ENCODE data around the gene NR2F1-AS1.
"Not testable (repeated sequence)": the region's sequence is repeated elsewhere in the genome, so short reads cannot be mapped to it uniquely, and the experiment has no call there.

NR2F1-AS1 gene

GRCh38 chr5:93476251-93476742 lies 104.7 kb downstream of the NR2F1-AS1 start:
- Histone ChIP-seq H3K4me3 (ENCODE audit: low read length) (no peak overlapping the region), H3K4me1 (ENCODE audit: insufficient read depth, low read length) (no peaks in the 10 kb centered on the region), H3K27me3 (ENCODE audit: insufficient read depth, low read length) (no peaks in the 10 kb centered on the region), H3K9ac (ENCODE audit: low read depth, low read length) (no peak overlapping the region), H3K27ac (ENCODE audit: low read depth, low read length) (no peak overlapping the region), H3K9me3 (ENCODE audit: insufficient read depth, low read depth, low read length) (peaks cover 19% of the 10 kb centered on the region; the same call in 1 of the 2 replicates), H3K36me3 (ENCODE audit: insufficient read depth, low read length) (no peaks in the 10 kb centered on the region)
- WGBS = 85% methylated on average over 2 of the region's 2 CpGs

DNA sequence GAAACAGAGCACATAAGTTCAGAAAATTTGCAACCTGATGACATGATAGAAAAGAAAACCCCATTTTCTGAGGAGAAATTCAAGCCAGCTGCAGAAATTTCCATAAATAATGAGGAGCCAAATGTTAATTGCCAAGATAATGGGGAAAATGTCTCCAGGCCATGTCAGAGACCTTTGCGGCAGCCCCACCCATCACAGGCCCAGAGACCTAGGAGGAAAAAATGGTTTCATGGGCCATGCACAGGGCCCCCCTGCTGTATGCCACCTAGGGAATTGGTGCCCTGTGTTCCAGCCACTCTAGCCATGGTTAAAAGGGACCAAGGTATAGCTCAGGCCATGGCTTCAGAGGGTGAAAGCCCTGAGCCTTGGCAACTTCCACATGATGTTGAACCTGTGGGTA lies 118.1 kb downstream of the NR2F1-AS1 start:
- H3K9ac ChIP-seq (ENCODE audit: low read depth, low read length) = no peak overlapping the region
- no peak overlapping the region for H3K27ac ChIP-seq (ENCODE audit: low read depth, low read length)
- H3K4me1 ChIP-seq (ENCODE audit: insufficient read depth, low read length) = no peaks in the 10 kb centered on the region
- 91% methylated on average over 1 of the region's 1 CpG for WGBS
- no peaks in the 10 kb centered on the region for H3K27me3 ChIP-seq (ENCODE audit: insufficient read depth, low read length)
- no peak overlapping the region for H3K4me3 ChIP-seq (ENCODE audit: low read length)
- H3K9me3 ChIP-seq (ENCODE audit: insufficient read depth, low read depth, low read length) = peaks cover 33% of the 10 kb centered on the region
- no peaks in the 10 kb centered on the region for H3K36me3 ChIP-seq (ENCODE audit: insufficient read depth, low read length)

- 100% methylated on average over 1 of the region's 1 CpG for WGBS
- no peak overlapping the region for H3K27ac ChIP-seq (ENCODE audit: low read depth, low read length)
- peaks cover 33% of the 10 kb centered on the region for H3K9me3 ChIP-seq (ENCODE audit: insufficient read depth, low read depth, low read length)
Measured at GRCh38 chr5:93461756-93462155, 119.3 kb downstream of the NR2F1-AS1 start.

DNA sequence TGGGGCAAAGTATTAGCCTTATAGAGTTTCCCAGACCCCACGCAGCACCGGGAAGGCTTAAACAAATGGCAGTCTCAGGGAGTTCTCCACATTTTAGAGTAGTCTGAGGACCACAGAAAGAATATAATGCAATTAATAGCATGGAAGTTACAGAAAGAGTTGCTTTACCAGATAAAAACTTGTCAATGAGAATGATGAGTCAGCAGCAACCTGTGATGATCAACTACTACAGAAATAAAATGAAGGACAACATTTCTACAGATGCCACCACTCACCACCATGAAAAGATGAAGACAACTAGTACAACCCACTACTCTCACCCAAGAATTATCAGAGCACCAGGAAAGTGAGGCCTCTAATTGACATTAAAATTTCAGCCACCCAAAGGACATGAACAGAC lies 120.7 kb downstream of the NR2F1-AS1 start:
- H3K4me3 ChIP-seq (ENCODE audit: low read length) = no peak overlapping the region
- WGBS = 94% methylated on average over 2 of the region's 2 CpGs
- H3K9me3 ChIP-seq (ENCODE audit: insufficient read depth, low read depth, low read length) = peaks cover 33% of the 10 kb centered on the region
- H3K4me1 ChIP-seq (ENCODE audit: insufficient read depth, low read length) = peaks cover 4% of the 10 kb centered on the region; the same call in 1 of the 2 replicates
- no peak overlapping the region for H3K27ac ChIP-seq (ENCODE audit: low read depth, low read length)
- H3K27me3 ChIP-seq (ENCODE audit: insufficient read depth, low read length) = no peaks in the 10 kb centered on the region
- H3K9ac ChIP-seq (ENCODE audit: low read depth, low read length) = no peak overlapping the region
- no peaks in the 10 kb centered on the region for H3K36me3 ChIP-seq (ENCODE audit: insufficient read depth, low read length)

More at GRCh38 chr5:93461756-93462155, 119.3 kb downstream of the NR2F1-AS1 start:
- 0 out of 2 replicates have a peak, but pooled peaks cover under 1% of the 10 kb centered on the region for H3K4me1 ChIP-seq (ENCODE audit: insufficient read depth, low read length)
- H3K36me3 ChIP-seq (ENCODE audit: insufficient read depth, low read length) = no peaks in the 10 kb centered on the region
- no peaks in the 10 kb centered on the region for H3K27me3 ChIP-seq (ENCODE audit: insufficient read depth, low read length)
- no peak overlapping the region for H3K4me3 ChIP-seq (ENCODE audit: low read length)
- no peak overlapping the region for H3K9ac ChIP-seq (ENCODE audit: low read depth, low read length)

- not testable (repeated sequence) for H3K36me3 ChIP-seq (ENCODE audit: insufficient read depth, low read length); H3K27me3 ChIP-seq (ENCODE audit: insufficient read depth, low read length); H3K27ac ChIP-seq (ENCODE audit: low read depth, low read length); H3K9me3 ChIP-seq (ENCODE audit: insufficient read depth, low read depth, low read length); H3K9ac ChIP-seq (ENCODE audit: low read depth, low read length); H3K4me1 ChIP-seq (ENCODE audit: insufficient read depth, low read length); H3K4me3 ChIP-seq (ENCODE audit: low read length)
- 72% methylated on average over 7 of the region's 8 CpGs for WGBS
Measured at GRCh38 chr5:93456796-93457195, 124.2 kb downstream of the NR2F1-AS1 start.

GRCh38 chr5:93454896-93455295 lies 126.1 kb downstream of the NR2F1-AS1 start:
- Histone ChIP-seq H3K9me3 (ENCODE audit: insufficient read depth, low read depth, low read length) (no peaks in the 10 kb centered on the region), H3K27ac (ENCODE audit: low read depth, low read length) (no peak overlapping the region)
- WGBS = no CpG with 5 or more reads among the region's 1 CpG

DNA sequence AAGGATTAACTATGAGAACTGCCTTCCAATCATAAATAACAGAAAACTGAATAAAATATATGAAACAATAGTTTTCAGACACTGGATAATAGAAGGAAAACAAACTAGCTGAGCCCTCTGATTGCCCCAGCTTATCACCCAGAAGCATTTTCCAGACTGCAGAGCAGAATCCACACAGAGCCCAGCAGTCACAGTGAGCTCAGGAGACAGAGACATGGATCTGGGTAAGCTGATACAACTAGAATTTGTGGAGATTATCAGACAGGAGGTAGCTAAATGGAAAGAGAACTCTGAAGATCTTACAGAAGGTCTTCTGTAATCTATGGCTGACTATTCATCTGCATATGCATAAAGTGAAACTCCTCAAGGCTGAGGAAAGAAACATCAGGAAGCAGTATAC lies 128.8 kb downstream of the NR2F1-AS1 start:
- Histone ChIP-seq H3K4me3 (ENCODE audit: low read length) (no peak overlapping the region), H3K9me3 (ENCODE audit: insufficient read depth, low read depth, low read length) (no peaks in the 10 kb centered on the region), H3K36me3 (ENCODE audit: insufficient read depth, low read length) (no peaks in the 10 kb centered on the region), H3K4me1 (ENCODE audit: insufficient read depth, low read length) (peaks cover 4% of the 10 kb centered on the region; the same call in 1 of the 2 replicates), H3K9ac (ENCODE audit: low read depth, low read length) (no peak overlapping the region), H3K27me3 (ENCODE audit: insufficient read depth, low read length) (no peaks in the 10 kb centered on the region), H3K27ac (ENCODE audit: low read depth, low read length) (no peak overlapping the region)

More at GRCh38 chr5:93454896-93455295, 126.1 kb downstream of the NR2F1-AS1 start:
- Histone ChIP-seq H3K9ac (ENCODE audit: low read depth, low read length) (no peak overlapping the region), H3K27me3 (ENCODE audit: insufficient read depth, low read length) (no peaks in the 10 kb centered on the region), H3K4me3 (ENCODE audit: low read length) (no peak overlapping the region), H3K4me1 (ENCODE audit: insufficient read depth, low read length) (peaks cover 4% of the 10 kb centered on the region; the same call in 1 of the 2 replicates), H3K36me3 (ENCODE audit: insufficient read depth, low read length) (no peaks in the 10 kb centered on the region)

DNA sequence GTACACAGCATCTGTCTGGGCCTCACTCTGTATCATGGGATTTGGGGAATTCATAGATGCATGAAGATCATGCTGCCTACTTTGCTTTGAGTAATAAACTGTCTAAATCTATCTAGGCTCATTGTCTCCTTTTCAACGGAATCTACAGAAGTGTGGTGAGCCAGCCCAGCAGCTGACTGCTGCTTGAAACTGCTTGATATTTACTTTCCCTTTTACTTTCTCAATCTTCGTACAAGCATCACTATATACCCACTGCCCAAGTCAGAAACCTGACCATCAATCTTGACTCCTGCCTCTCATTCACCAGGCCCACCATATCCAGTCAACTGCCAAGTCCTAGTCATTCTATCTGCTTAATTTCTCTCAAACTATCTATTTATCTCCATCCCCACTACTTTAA lies 142.9 kb downstream of the NR2F1-AS1 start:
- Histone ChIP-seq H3K4me1 (ENCODE audit: insufficient read depth, low read length) (no peaks in the 10 kb centered on the region), H3K36me3 (ENCODE audit: insufficient read depth, low read length) (no peaks in the 10 kb centered on the region), H3K27ac (ENCODE audit: low read depth, low read length) (no peak overlapping the region), H3K9me3 (ENCODE audit: insufficient read depth, low read depth, low read length) (peaks cover 16% of the 10 kb centered on the region), H3K27me3 (ENCODE audit: insufficient read depth, low read length) (no peaks in the 10 kb centered on the region), H3K4me3 (ENCODE audit: low read length) (no peak overlapping the region), H3K9ac (ENCODE audit: low read depth, low read length) (no peak overlapping the region)
- WGBS = 91% methylated on average over 2 of the region's 2 CpGs

DNA sequence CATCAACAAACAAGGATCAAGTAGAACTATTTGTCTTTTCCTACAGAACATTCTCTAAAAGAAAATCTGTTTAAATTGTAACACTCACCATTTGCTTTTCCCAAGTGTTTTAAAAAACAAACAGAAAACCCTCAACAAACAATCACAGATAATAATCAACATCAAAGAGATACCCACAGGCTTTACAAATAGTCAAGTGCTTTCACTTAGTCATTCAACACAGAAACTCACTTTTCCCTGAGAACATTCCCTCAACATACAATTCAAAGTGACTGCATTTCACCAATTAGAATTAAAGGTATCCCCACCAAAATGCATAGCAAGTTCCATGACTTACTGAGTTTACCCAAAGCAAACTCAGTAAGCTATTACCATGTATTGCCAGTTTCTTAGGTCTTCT lies 144.9 kb downstream of the NR2F1-AS1 start:
- Histone ChIP-seq H3K9me3 (ENCODE audit: insufficient read depth, low read depth, low read length) (peaks cover 2% of the 10 kb centered on the region), H3K36me3 (ENCODE audit: insufficient read depth, low read length) (no peaks in the 10 kb centered on the region), H3K27me3 (ENCODE audit: insufficient read depth, low read length) (no peaks in the 10 kb centered on the region), H3K27ac (ENCODE audit: low read depth, low read length) (no peak overlapping the region), H3K4me3 (ENCODE audit: low read length) (no peak overlapping the region), H3K9ac (ENCODE audit: low read depth, low read length) (no peak overlapping the region), H3K4me1 (ENCODE audit: insufficient read depth, low read length) (no peaks in the 10 kb centered on the region)

DNA sequence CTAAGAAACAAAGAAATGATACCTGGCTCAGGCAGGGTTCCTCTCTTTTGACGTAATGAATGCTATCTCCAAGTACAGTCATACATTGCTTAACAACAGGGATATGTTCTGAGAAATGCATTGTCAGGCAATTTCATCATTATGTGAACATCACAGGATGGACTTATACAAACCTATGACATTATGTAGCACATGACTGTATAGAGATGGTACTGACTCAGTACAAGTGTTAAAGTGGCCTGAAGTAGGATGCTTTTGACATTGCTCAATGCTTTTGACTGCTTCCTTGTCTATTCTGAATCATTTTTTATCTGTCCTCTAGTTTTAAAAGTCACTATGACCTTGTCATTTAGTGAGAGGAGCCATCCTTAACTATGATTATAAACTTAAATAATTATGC lies 147.6 kb downstream of the NR2F1-AS1 start:
- H3K27ac ChIP-seq (ENCODE audit: low read depth, low read length) = no peak overlapping the region
- H3K4me1 ChIP-seq (ENCODE audit: insufficient read depth, low read length) = no peaks in the 10 kb centered on the region
- no peaks in the 10 kb centered on the region for H3K27me3 ChIP-seq (ENCODE audit: insufficient read depth, low read length)
- WGBS = 83% methylated on average over 1 of the region's 1 CpG
- H3K36me3 ChIP-seq (ENCODE audit: insufficient read depth, low read length) = no peaks in the 10 kb centered on the region
- H3K4me3 ChIP-seq (ENCODE audit: low read length) = no peak overlapping the region
- H3K9ac ChIP-seq (ENCODE audit: low read depth, low read length) = no peak overlapping the region
- H3K9me3 ChIP-seq (ENCODE audit: insufficient read depth, low read depth, low read length) = no peaks in the 10 kb centered on the region

DNA sequence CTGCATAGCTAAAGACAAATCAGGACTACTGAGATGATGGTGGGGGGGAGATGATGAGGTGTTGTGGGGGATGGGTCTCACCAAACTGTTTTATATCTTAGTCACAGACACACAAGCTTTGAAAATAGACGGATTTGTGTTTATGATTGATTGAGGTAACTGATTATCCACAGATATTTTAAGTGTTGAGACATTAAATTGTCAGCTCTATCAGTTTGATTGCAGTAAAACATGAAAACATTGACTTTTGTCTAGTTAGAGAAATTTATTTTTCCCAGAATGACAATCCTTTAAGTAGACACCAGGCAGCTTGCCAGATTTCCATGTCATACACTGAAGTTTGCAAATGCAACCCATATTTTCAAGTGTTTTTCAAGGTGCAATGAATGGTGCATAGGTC lies 149.8 kb downstream of the NR2F1-AS1 start:
- Histone ChIP-seq H3K9ac (ENCODE audit: low read depth, low read length) (no peak overlapping the region), H3K9me3 (ENCODE audit: insufficient read depth, low read depth, low read length) (no peaks in the 10 kb centered on the region), H3K4me3 (ENCODE audit: low read length) (no peak overlapping the region), H3K27me3 (ENCODE audit: insufficient read depth, low read length) (no peaks in the 10 kb centered on the region), H3K4me1 (ENCODE audit: insufficient read depth, low read length) (peaks cover 12% of the 10 kb centered on the region), H3K27ac (ENCODE audit: low read depth, low read length) (no peak overlapping the region), H3K36me3 (ENCODE audit: insufficient read depth, low read length) (no peaks in the 10 kb centered on the region)
- 88% methylated on average over 1 of the region's 1 CpG for WGBS

- Histone ChIP-seq H3K36me3 (ENCODE audit: insufficient read depth, low read length) (no peaks in the 10 kb centered on the region), H3K27me3 (ENCODE audit: insufficient read depth, low read length) (no peaks in the 10 kb centered on the region), H3K9ac (ENCODE audit: low read depth, low read length) (no peak overlapping the region), H3K4me1 (ENCODE audit: insufficient read depth, low read length) (peaks cover 13% of the 10 kb centered on the region), H3K4me3 (ENCODE audit: low read length) (no peak overlapping the region), H3K9me3 (ENCODE audit: insufficient read depth, low read depth, low read length) (no peaks in the 10 kb centered on the region), H3K27ac (ENCODE audit: low read depth, low read length) (no peak overlapping the region)
- 74% methylated on average over 2 of the region's 2 CpGs for WGBS
Measured at GRCh38 chr5:93430673-93431199, 150.3 kb downstream of the NR2F1-AS1 start.

All from HUES64 (cell line).